SK-N-MC (cell line): Measurements from ENCODE around the gene ZNF490.

Experiments used
- DNase-seq: peaks from one replicate; pipeline ENCODE4 v3.0.0-alpha.2; 2011; ENCODE audit warnings: low read depth, low spot score
- H3K27ac ChIP-seq: fragments of 200-600 bp; sonication (generic); 2 replicates; pipeline ENCODE4 v1.5.1; 2016; ENCODE audit warnings: mixed run types
- H3K36me3 ChIP-seq: fragments of 200-600 bp; sonication (generic); 2 replicates; pipeline ENCODE4 v1.6.1; 2017; ENCODE audit warnings: antibody characterized with exemption, low read length, mixed read lengths; ENCODE audit not compliant: insufficient read depth
- H3K4me3 ChIP-seq: fragments of 200-600 bp; sonication (generic); 2 replicates; pipeline ENCODE4 v1.5.1; 2016
- H3K9ac ChIP-seq: fragments of 200-600 bp; sonication (generic); 2 replicates; pipeline ENCODE4 v1.8.0; 2017; ENCODE audit warnings: mixed run types, mixed read lengths; ENCODE audit not compliant: insufficient read length
- H3K9me3 ChIP-seq: fragments of 200-600 bp; sonication (generic); 2 replicates; pipeline ENCODE4 v1.6.1; 2017; ENCODE audit warnings: low read depth, mild to moderate bottlenecking, antibody characterized with exemption, low read length, moderate library complexity, mixed read lengths
- EZH2 ChIP-seq: fragments of 200-600 bp; sonication (generic); IDR thresholded peaks from one replicate; pipeline ENCODE4 v1.6.1; 2017; ENCODE audit warnings: antibody characterized with exemption
- FOXP2 ChIP-seq: optimal IDR thresholded peaks from 2 replicates; pipeline ENCODE3; 2011; ENCODE audit warnings: mild to moderate bottlenecking, moderate library complexity; ENCODE audit not compliant: insufficient read depth; ENCODE audit errors: extremely low read length, control extremely low read depth
- POLR2AphosphoS5 ChIP-seq: IDR thresholded peaks from 2 replicates; pipeline ENCODE4 v1.6.1; 2012; ENCODE audit warnings: mild to moderate bottlenecking, low read depth, low read length, borderline replicate concordance

Gene ZNF490

DNA sequence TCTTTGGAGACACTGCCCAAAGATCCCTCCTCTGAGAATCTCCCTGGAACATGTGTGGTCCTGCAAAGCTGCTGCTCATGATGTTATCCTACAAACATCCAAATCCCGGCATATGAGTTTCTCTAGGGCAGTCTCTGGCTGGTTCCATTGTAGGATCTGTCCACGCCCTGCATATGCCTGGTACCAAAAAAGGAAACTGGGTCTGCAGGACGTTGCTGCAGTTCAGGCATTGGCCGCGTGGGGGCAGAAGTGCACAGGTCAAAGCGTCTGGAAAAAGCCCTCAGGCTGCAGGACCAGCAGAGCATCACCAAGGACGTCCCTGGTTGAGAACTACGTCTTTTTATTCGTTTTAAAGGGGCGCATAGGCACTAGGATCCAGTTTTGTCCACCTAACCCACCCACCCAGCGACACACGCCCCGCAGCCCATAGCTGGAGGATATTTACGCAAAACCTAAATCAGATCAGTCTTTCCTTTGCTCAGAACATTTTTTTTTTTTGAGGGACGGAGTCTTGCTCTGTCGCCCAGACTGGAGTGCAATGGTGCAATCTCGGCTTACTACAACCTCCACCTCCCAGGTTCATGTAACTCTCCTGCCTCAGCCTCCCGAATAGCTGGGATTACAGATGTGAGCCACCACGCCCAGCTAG is 46.5 kb downstream of the ZNF490 start:
- peak; percentile 60 for DNase-seq
- TF ChIP-seq FOXP2 (no peak), POLR2AphosphoS5 (no peak), EZH2 (no peak)
- Histone ChIP-seq H3K9ac (no peak overlapping the region), H3K9me3 (no peaks in the 10 kb centered on the region), H3K27ac (no peak overlapping the region), H3K4me3 (no peak overlapping the region), H3K36me3 (no peaks in the 10 kb centered on the region)

- no peaks in the 10 kb centered on the region for H3K36me3 ChIP-seq
- H3K4me3 ChIP-seq, result no peak overlapping the region
- TF ChIP-seq POLR2AphosphoS5 (no peak), FOXP2 (no peak), EZH2 (no peak)
- no peak overlapping the region for H3K27ac ChIP-seq
- no peak for DNase-seq
- H3K9ac ChIP-seq, result no peak overlapping the region
- H3K9me3 ChIP-seq, result no peaks in the 10 kb centered on the region
Measured at GRCh38 chr19:12555456-12555930, 55.1 kb downstream of the ZNF490 start.

- peak; percentile 98 for DNase-seq
- Histone ChIP-seq H3K9ac (peak within 1 kb of the TSS; percentile 85), H3K9me3 (peaks cover 5% of the 10 kb centered on the region; the same call in 1 of the 2 replicates), H3K36me3 (peaks cover 15% of the 10 kb centered on the region), H3K4me3 (peak within 1 kb of the TSS; percentile 98), H3K27ac (peak within 1 kb of the TSS; percentile 78)
- TF ChIP-seq FOXP2 (no peak), POLR2AphosphoS5 (peak; percentile 93), EZH2 (no peak)
Measured at GRCh38 chr19:12551060-12551832, 59.4 kb downstream of the ZNF490 start, which contains the start of gene ZNF564. Gene ZNF564, minus strand, starts transcription at chr19:12551482. Its CDS starts 150 bp downstream, at chr19:12551332.

DNA sequence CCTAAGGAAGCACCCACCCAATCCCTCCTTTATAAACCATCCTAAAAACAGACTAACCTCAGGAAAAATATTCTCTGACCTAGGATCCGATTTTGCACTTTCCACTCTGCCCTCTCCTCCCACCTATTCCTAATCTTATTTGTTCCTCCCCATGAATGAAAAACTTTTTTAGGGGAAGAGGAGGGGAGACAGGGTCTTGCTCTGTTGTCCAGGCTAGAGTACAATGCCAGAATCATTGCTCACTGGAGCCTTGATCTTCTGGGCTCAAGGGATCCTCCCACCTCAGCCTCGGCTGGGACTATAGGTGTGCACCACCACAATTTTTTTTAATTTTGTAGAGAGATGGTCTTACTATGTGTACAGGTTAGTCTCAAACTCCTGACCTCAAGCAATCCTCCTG is 63.7 kb downstream of the ZNF490 start:
- H3K36me3 ChIP-seq, result peaks cover 15% of the 10 kb centered on the region
- peaks cover 5% of the 10 kb centered on the region; the same call in 1 of the 2 replicates for H3K9me3 ChIP-seq
- no peak overlapping the region for H3K9ac ChIP-seq
- no peak for TF ChIP-seq EZH2
- TF ChIP-seq FOXP2, result no peak
- TF ChIP-seq POLR2AphosphoS5, result no peak
- no peak overlapping the region for H3K27ac ChIP-seq
- H3K4me3 ChIP-seq, result no peak overlapping the region
- no peak for DNase-seq

DNA sequence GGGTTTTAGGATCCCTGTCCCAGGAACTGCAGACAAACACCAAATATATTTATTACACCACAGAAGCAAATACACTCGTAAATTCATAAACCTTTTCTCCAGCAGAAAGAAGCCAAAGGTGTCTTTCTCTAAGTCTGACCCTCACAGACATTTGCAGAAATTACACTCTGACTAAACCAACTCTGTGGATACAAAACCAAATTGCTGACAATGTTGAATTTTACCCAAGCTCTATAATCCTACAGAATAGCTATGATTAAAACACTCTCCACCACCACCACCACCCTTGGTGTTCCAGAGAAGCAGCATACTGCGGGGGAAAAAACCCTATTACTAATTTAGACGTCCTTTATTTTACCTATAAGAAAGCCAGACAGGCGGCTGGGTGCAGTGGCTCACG is 64.5 kb downstream of the ZNF490 start:
- no peak overlapping the region for H3K27ac ChIP-seq
- peaks cover 19% of the 10 kb centered on the region for H3K36me3 ChIP-seq
- TF ChIP-seq FOXP2 (no peak), EZH2 (no peak), POLR2AphosphoS5 (no peak)
- no peak overlapping the region for H3K4me3 ChIP-seq
- peaks cover 5% of the 10 kb centered on the region; the same call in 1 of the 2 replicates for H3K9me3 ChIP-seq
- no peak overlapping the region for H3K9ac ChIP-seq
- no peak for DNase-seq

DNA sequence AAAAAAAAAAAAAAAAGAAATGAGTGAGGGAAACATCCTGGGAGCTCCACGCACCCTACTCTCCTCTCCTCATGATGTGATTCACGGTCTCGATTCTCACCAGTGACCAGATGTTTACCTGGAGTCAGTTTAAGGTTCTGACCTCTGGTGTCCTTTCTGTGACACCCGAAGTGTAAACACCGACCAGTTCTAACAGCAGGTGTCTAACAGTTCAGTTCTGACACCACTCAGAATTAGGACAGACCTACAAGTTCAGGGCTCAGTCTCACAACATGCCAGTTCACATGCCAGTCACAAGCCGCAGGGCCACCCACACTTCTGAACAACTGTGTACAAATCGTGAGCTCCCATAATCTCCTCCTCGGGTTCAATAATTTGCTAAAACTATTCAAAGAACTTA is 65.3 kb downstream of the ZNF490 start:
- H3K4me3 ChIP-seq, result no peak overlapping the region
- TF ChIP-seq POLR2AphosphoS5, result no peak
- no peak for TF ChIP-seq FOXP2
- TF ChIP-seq EZH2, result no peak
- H3K9me3 ChIP-seq, result peaks cover 5% of the 10 kb centered on the region; the same call in 1 of the 2 replicates
- H3K36me3 ChIP-seq, result peaks cover 23% of the 10 kb centered on the region
- DNase-seq, result no peak
- no peak overlapping the region for H3K27ac ChIP-seq
- no peak overlapping the region for H3K9ac ChIP-seq

- DNase-seq, result no peak
- H3K27ac ChIP-seq, result no peak overlapping the region
- H3K9me3 ChIP-seq, result peaks cover 5% of the 10 kb centered on the region; the same call in 1 of the 2 replicates
- no peak overlapping the region for H3K4me3 ChIP-seq
- H3K9ac ChIP-seq, result no peak overlapping the region
- peaks cover 24% of the 10 kb centered on the region for H3K36me3 ChIP-seq
- no peak for TF ChIP-seq FOXP2
- no peak for TF ChIP-seq EZH2
- no peak for TF ChIP-seq POLR2AphosphoS5
Measured at GRCh38 chr19:12544401-12544876, 66.2 kb downstream of the ZNF490 start.

- peaks cover 18% of the 10 kb centered on the region for H3K36me3 ChIP-seq
- TF ChIP-seq POLR2AphosphoS5 (no peak), FOXP2 (no peak), EZH2 (no peak)
- peaks cover 3% of the 10 kb centered on the region; the same call in 1 of the 2 replicates for H3K9me3 ChIP-seq
- DNase-seq, result no peak
- H3K4me3 ChIP-seq, result no peak overlapping the region
- no peak overlapping the region for H3K9ac ChIP-seq
- no peak overlapping the region for H3K27ac ChIP-seq
Measured at GRCh38 chr19:12543855-12544254, 66.8 kb downstream of the ZNF490 start.
